Vagina (tissue), 2 donors: Measurements from ENCODE around the gene HCFC1R1.

ENCODE experiments used
- POLR2A ChIP-seq, 2 donors: fragments of 450-650 bp; IDR thresholded peaks; one replicate each; pipeline ENCODE4 v1.6.1; 2017; ENCODE audit warnings: antibody characterized with exemption in 2 of 2, mild to moderate bottlenecking in 2 of 2, moderate library complexity in 2 of 2
- POLR2AphosphoS5 ChIP-seq, 2 donors: sonication (generic); formaldehyde crosslinking; IDR thresholded peaks; one replicate each; pipeline ENCODE4 v1.9.0; 2017; ENCODE audit warnings: antibody characterized with exemption in 2 of 2, mild to moderate bottlenecking in 2 of 2, low read depth in 1 of 2; ENCODE audit not compliant: insufficient read depth in 1 of 2

GRCh38 chr16:2987286-2987685 lies 36.5 kb downstream of the HCFC1R1 start:
- TF ChIP-seq POLR2A (IDR thresholded peaks at IDR 0.05) (no peak), POLR2AphosphoS5 (IDR thresholded peaks at IDR 0.05; ENCODE audit: insufficient read depth in 1 of 2, low read depth in 1 of 2) (no peak)
